ENCODE results near the gene GTF2H1. TPM values are rescaled to one million over a fixed set of nuclear protein-coding genes. Genes with fewer than 3 reads are reported as not detected.

The GTF2H1 gene
- total RNA-seq: 10 to 100 TPM; 38.7 to 62.2 (median 53.4) TPM

- WGBS, 2 donors: 1% methylated on average over 40 to 42 of the region's 61 CpGs
- Histone ChIP-seq H3K9me3 (no peaks in the 10 kb centered on the region), H3K27me3 (no peaks in the 10 kb centered on the region), H3K4me1 (peaks cover 0 to 63% (median 34%) of the 10 kb centered on the region in 4 donors), H3K27ac (peak within 1 kb of the TSS; percentile 93 to 99 (median 98)), H3K36me3 (peaks cover 0 to 18% (median 0%) of the 10 kb centered on the region in 3 donors), H3K4me3 (peak within 1 kb of the TSS; percentile 81 to 84 (median 83))
- TF ChIP-seq EP300 (IDR thresholded peaks at IDR 0.05) (peak; percentile 98 to 99), CTCF (IDR thresholded peaks at IDR 0.05) (peak in 2 of 5 experiments; percentile 39 to 57), POLR2A (IDR thresholded peaks at IDR 0.05) (peak; percentile 85 to 94)
- peak; percentile 89 to 96 for DNase-seq (ENCODE audit: low spot score in 2 of 2)
These were observed at the start of gene GTF2H1, which contains the start of gene HPS5 for GRCh38 chr11:18321969-18322711. Gene GTF2H1, plus strand, starts transcription at chr11:18322567. Its CDS starts 10,508 bp downstream, at chr11:18333075. Gene HPS5, minus strand, starts transcription at chr11:18322140. Its CDS starts 4,282 bp downstream, at chr11:18317858.

GRCh38 chr11:18277565-18278271, 44.6 kb upstream of the GTF2H1 start:
- TF ChIP-seq POLR2A (IDR thresholded peaks at IDR 0.05): no peak
- TF ChIP-seq EP300 (IDR thresholded peaks at IDR 0.05): peak in 1 of 2 donors; percentile 65
- Histone ChIP-seq H3K27me3 (no peaks in the 10 kb centered on the region), H3K4me1 (peaks cover 0 to 5% (median 0%) of the 10 kb centered on the region in 4 donors), H3K9me3 (no peaks in the 10 kb centered on the region), H3K36me3 (peaks cover 0 to 81% (median 0%) of the 10 kb centered on the region in 3 donors), H3K4me3 (no peak overlapping the region), H3K27ac (peak overlapping the region in 2 of 4 donors; percentile 52 to 59)
- 84 to 87% methylated on average over 5 of the region's 5 CpGs for WGBS, 2 donors
- peak in 1 of 2 donors; percentile 60 for DNase-seq (ENCODE audit: low spot score in 2 of 2)

DNA sequence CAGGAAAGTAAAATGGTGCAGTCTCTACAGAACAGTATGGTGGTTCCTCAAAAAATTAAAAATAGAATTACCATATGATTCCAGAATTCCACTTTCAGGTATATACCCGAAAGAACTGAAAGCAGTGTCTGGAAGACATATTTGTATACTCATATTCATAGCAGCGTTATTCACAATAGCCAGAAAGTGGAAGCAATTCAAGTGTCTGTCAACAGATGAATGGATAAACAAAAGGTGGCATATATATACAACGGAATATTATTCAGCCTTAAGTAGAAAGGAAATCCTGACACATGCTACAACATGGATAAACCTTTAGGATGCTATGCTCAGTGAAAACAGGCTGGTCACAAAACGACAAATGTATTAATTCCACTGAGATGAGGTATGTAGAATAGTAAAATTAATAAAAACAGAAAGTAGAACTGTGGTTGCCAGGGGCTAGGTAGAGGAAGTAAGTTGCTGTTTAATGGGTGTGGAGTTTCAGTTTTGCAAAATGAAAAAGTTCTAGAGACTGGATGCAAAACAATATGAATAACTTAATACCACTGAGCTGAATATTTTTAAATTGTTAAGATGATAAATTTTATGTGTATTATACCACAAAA, 41.8 kb upstream of the GTF2H1 start:
- Histone ChIP-seq H3K4me3 (no peak overlapping the region), H3K4me1 (peaks cover 0 to 5% (median 0%) of the 10 kb centered on the region in 4 donors), H3K27me3 (no peaks in the 10 kb centered on the region), H3K27ac (peak overlapping the region in 2 of 4 donors; percentile 22 to 29), H3K9me3 (no peaks in the 10 kb centered on the region), H3K36me3 (peaks cover 0 to 95% (median 0%) of the 10 kb centered on the region in 3 donors)
- TF ChIP-seq CTCF (IDR thresholded peaks at IDR 0.05): no peak
- no peak for TF ChIP-seq POLR2A (IDR thresholded peaks at IDR 0.05)
- no peak for TF ChIP-seq EP300 (IDR thresholded peaks at IDR 0.05)
- DNase-seq (ENCODE audit: low spot score in 2 of 2): no peak
- WGBS, 2 donors: 83% methylated on average over 4 of the region's 4 CpGs

GRCh38 chr11:18282626-18283025, 39.7 kb upstream of the GTF2H1 start:
- 84 to 86% methylated on average over 2 of the region's 2 CpGs for WGBS, 2 donors
- peaks cover 0 to 96% (median 0%) of the 10 kb centered on the region in 3 donors for H3K36me3 ChIP-seq
- TF ChIP-seq POLR2A (IDR thresholded peaks at IDR 0.05) (no peak), EP300 (IDR thresholded peaks at IDR 0.05) (no peak), CTCF (IDR thresholded peaks at IDR 0.05) (no peak)

DNA sequence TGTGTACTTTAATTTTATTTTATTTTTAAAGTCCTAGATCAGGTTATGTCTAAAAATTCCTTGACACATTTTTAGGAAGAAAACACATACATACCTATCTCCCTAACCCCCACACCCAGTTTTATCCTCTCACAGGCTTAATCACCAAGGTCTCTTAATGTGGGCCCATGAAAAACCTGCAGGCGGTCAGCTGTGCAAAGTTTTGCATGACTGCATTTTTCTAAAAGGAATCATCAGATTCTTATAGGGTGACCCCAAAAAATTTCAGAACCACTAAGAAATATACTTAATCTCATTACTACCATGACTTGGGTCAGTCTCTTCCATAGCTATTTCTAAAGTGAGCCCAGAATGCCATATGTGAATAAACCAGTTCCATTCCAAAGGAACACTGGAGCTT, 36.5 kb upstream of the GTF2H1 start:
- 97 to 100% methylated on average over 1 of the region's 1 CpG for WGBS, 2 donors
- Histone ChIP-seq H3K9me3 (no peaks in the 10 kb centered on the region), H3K27ac (no peak overlapping the region), H3K27me3 (no peaks in the 10 kb centered on the region), H3K4me3 (no peak overlapping the region), H3K36me3 (peaks cover 0 to 98% (median 0%) of the 10 kb centered on the region in 3 donors), H3K4me1 (no peaks in the 10 kb centered on the region)
- no peak for DNase-seq (ENCODE audit: low spot score in 2 of 2)
- TF ChIP-seq EP300 (IDR thresholded peaks at IDR 0.05) (no peak), POLR2A (IDR thresholded peaks at IDR 0.05) (no peak), CTCF (IDR thresholded peaks at IDR 0.05) (no peak)

More at GRCh38 chr11:18282626-18283025, 39.7 kb upstream of the GTF2H1 start:
- Histone ChIP-seq H3K27me3 (no peaks in the 10 kb centered on the region), H3K4me1 (peaks cover 0 to 5% (median 0%) of the 10 kb centered on the region in 4 donors), H3K27ac (no peak overlapping the region), H3K4me3 (no peak overlapping the region), H3K9me3 (no peaks in the 10 kb centered on the region)
- no peak for DNase-seq (ENCODE audit: low spot score in 2 of 2)
